RWPE1 (cell line): ENCODE results near the gene C9orf85.
"Not testable (repeated sequence)": the region's sequence is repeated elsewhere in the genome, so short reads cannot be mapped to it uniquely, and the experiment has no call there.

Source experiments
- CTCF ChIA-PET: fragments of 350-600 bp; sonication (Branson Sonifier 250); formaldehyde crosslinking; extraction: SDS; loops from one replicate; lab custom pipeline; 2021; lab: Yijun Ruan, JAX
- POLR2A ChIA-PET: fragments of 400-600 bp; formaldehyde crosslinking; extraction: SDS; loops from one replicate; lab custom pipeline; 2020; ENCODE audit warnings: antibody characterized with exemption; ENCODE audit not compliant: low non-redundant PET; lab: Yijun Ruan, JAX
- DNase-seq: peaks from one replicate; pipeline ENCODE4 v3.0.0; 2012; ENCODE audit warnings: low spot score
- H3K27ac ChIP-seq: fragments of 450-650 bp; 2 replicates; pipeline ENCODE4 v1.5.1; 2017
- CTCF ChIP-seq: fragments of 450-650 bp; conservative IDR thresholded peaks from 2 replicates; pipeline ENCODE4 v1.5.1; 2017; ENCODE audit warnings: low read depth, mild to moderate bottlenecking

Gene C9orf85

GRCh38 chr9:71936066-71936465 is 24.6 kb downstream of the C9orf85 start:
- no peak for TF ChIP-seq CTCF
- no peak for DNase-seq
- ChIA-PET CTCF (no interaction called here), POLR2A (no interaction called here)
- no peak overlapping the region for H3K27ac ChIP-seq

GRCh38 chr9:71937070-71937625 is 25.7 kb downstream of the C9orf85 start:
- CTCF ChIA-PET, result no interaction called here

GRCh38 chr9:71937898-71938297 is 26.5 kb downstream of the C9orf85 start:
- no peak for TF ChIP-seq CTCF
- ChIA-PET CTCF (no interaction called here), POLR2A (no interaction called here)
- no peak for DNase-seq
- H3K27ac ChIP-seq, result no peak overlapping the region

More at GRCh38 chr9:71937070-71937625, 25.7 kb downstream of the C9orf85 start:
- peak overlapping the region; percentile 74 for H3K27ac ChIP-seq
- POLR2A ChIA-PET, result no interaction called here
- no peak for TF ChIP-seq CTCF
- DNase-seq, result peak; percentile 26

GRCh38 chr9:71941060-71941568 is 29.7 kb downstream of the C9orf85 start:
- H3K27ac ChIP-seq, result no peak overlapping the region
- TF ChIP-seq CTCF, result no peak
- ChIA-PET CTCF (interaction anchor here (0.8 kb wide), 1 partner anchor 46 kb away, joined by 4 read pairs; no protein-coding TSS in a partner anchor), POLR2A (no interaction called here)
- DNase-seq, result no peak

- POLR2A ChIA-PET, result no interaction called here
- DNase-seq, result no peak
- no peak overlapping the region for H3K27ac ChIP-seq
- TF ChIP-seq CTCF, result no peak
- CTCF ChIA-PET, result no interaction called here
These were observed 30.6 kb downstream of the C9orf85 start for GRCh38 chr9:71941998-71942567.

- POLR2A ChIA-PET, result no interaction called here
- H3K27ac ChIP-seq, result no peak overlapping the region
- peak; percentile 76 for DNase-seq
- CTCF ChIA-PET, result interaction anchor here (0.6 to 0.7 kb wide), 2 partner anchors 9 to 89 kb away, joined by 3 read pairs; no protein-coding TSS in a partner anchor
- TF ChIP-seq CTCF, result no peak
These were observed 33.4 kb downstream of the C9orf85 start for GRCh38 chr9:71944754-71945375.

GRCh38 chr9:71954652-71955051 is 43.2 kb downstream of the C9orf85 start:
- CTCF ChIA-PET, result interaction anchor here (0.6 kb wide), 1 partner anchor 40 kb away, joined by 3 read pairs; no protein-coding TSS in a partner anchor

More at GRCh38 chr9:71954652-71955051, 43.2 kb downstream of the C9orf85 start:
- H3K27ac ChIP-seq, DNase-seq, POLR2A ChIA-PET: not testable (repeated sequence)
